ENCODE measurements around the gene PRUNE2.

DNA sequence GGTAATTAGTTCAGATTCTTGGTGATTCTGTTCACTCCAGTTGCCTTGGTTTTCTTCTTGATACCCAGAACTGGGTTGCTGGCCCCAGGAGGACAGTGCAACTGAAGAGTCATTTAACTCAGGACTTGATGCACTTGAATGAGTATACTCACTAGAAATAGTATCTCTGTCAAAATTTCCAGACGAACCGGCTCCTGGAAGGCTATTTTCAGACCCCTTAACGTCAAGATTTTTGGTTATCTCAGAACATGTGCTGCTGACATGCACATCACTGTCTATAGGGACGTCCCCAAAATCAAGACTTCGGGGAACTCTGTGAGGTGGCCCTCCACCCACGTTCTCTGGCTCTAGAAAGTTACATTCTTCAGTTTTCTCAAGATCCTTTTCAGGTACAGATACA, 198.4 kb downstream of the PRUNE2 start:
- TF ChIP-seq, protein P1, sequence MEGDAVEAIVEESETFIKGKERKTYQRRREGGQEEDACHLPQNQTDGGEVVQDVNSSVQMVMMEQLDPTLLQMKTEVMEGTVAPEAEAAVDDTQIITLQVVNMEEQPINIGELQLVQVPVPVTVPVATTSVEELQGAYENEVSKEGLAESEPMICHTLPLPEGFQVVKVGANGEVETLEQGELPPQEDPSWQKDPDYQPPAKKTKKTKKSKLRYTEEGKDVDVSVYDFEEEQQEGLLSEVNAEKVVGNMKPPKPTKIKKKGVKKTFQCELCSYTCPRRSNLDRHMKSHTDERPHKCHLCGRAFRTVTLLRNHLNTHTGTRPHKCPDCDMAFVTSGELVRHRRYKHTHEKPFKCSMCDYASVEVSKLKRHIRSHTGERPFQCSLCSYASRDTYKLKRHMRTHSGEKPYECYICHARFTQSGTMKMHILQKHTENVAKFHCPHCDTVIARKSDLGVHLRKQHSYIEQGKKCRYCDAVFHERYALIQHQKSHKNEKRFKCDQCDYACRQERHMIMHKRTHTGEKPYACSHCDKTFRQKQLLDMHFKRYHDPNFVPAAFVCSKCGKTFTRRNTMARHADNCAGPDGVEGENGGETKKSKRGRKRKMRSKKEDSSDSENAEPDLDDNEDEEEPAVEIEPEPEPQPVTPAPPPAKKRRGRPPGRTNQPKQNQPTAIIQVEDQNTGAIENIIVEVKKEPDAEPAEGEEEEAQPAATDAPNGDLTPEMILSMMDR (IDR thresholded peaks at IDR 0.05) = no peak
- TF ChIP-seq POLR2A (IDR thresholded peaks at IDR 0.05) = no peak
